ENCODE results near the gene RELA. TPM values are rescaled to one million over a fixed set of nuclear protein-coding genes. Genes with fewer than 3 reads are reported as not detected.

RELA gene
- total RNA-seq, 2 donors from 2014 or later = 58.7 to 68.3 TPM

DNA sequence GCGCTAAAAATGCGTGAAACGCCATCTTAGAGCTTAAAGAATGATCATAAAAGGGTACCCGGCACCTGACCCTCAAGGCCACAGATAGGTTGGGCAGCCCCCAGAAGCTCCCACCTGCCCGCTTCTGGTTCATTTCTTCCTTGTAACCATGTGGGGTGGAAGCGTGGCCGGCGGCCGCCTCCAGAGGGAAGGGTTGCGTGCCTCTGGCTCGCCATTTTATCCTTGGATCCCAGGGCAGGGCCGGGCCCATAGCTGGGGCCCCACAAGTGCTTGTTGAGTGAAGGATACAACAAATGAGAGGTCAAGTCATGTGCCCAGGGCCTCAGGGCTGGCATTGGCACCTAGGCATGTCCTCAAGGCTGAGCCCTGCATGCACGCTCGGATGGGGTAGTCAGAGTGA is 41.3 kb downstream of the RELA start:
- no peaks in the 10 kb centered on the region for H3K27me3 ChIP-seq
- no peak overlapping the region for H3K4me3 ChIP-seq
- no peak overlapping the region for H3K9ac ChIP-seq (ENCODE audit: low read depth in 2 of 2, low read length in 2 of 2)
- peaks cover 12% of the 10 kb centered on the region for H3K4me1 ChIP-seq
- intact Hi-C loops (cut with DNase I) = loop anchor here (10.0 kb wide), 1 partner anchor 83 kb away; no protein-coding TSS in a partner anchor
- no peak overlapping the region for H3K27ac ChIP-seq
- peaks cover 14% of the 10 kb centered on the region for H3K36me3 ChIP-seq
- no peaks in the 10 kb centered on the region for H3K9me3 ChIP-seq
- no peak for DNase-seq
- TF ChIP-seq, protein P1, sequence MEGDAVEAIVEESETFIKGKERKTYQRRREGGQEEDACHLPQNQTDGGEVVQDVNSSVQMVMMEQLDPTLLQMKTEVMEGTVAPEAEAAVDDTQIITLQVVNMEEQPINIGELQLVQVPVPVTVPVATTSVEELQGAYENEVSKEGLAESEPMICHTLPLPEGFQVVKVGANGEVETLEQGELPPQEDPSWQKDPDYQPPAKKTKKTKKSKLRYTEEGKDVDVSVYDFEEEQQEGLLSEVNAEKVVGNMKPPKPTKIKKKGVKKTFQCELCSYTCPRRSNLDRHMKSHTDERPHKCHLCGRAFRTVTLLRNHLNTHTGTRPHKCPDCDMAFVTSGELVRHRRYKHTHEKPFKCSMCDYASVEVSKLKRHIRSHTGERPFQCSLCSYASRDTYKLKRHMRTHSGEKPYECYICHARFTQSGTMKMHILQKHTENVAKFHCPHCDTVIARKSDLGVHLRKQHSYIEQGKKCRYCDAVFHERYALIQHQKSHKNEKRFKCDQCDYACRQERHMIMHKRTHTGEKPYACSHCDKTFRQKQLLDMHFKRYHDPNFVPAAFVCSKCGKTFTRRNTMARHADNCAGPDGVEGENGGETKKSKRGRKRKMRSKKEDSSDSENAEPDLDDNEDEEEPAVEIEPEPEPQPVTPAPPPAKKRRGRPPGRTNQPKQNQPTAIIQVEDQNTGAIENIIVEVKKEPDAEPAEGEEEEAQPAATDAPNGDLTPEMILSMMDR (IDR thresholded peaks at IDR 0.05) = no peak

DNA sequence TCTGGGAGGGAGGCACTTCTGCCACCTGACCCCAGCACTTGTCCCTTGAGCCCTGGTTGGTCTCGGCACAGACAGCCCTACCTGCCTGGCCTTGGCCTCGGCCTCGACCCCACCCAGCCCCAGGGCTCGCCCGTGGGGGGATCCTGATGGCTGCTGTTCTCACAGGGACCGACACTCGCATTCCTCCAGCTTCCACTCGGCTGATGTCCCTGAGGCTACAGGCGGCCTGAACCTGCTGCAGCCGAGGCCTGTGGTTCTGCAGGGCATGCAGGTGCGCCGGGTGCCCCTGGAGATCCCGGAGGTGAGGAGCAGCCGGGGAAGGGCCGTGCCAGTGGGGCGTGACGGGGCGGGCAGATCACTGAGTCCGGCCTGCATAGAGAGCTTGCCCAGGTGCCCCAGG is 42.0 kb downstream of the RELA start:
- no peak overlapping the region for H3K4me3 ChIP-seq
- TF ChIP-seq, protein P1 (IDR thresholded peaks at IDR 0.05) = no peak
- no peaks in the 10 kb centered on the region for H3K27me3 ChIP-seq
- no peak overlapping the region for H3K9ac ChIP-seq (ENCODE audit: low read depth in 2 of 2, low read length in 2 of 2)
- no peaks in the 10 kb centered on the region for H3K9me3 ChIP-seq
- H3K27ac ChIP-seq = no peak overlapping the region
- no peak for DNase-seq
- H3K4me1 ChIP-seq = peaks cover 12% of the 10 kb centered on the region
- intact Hi-C loops (cut with DNase I) = loop anchor here (10.0 kb wide), 1 partner anchor 84 kb away; no protein-coding TSS in a partner anchor
- H3K36me3 ChIP-seq = peaks cover 14% of the 10 kb centered on the region

DNA sequence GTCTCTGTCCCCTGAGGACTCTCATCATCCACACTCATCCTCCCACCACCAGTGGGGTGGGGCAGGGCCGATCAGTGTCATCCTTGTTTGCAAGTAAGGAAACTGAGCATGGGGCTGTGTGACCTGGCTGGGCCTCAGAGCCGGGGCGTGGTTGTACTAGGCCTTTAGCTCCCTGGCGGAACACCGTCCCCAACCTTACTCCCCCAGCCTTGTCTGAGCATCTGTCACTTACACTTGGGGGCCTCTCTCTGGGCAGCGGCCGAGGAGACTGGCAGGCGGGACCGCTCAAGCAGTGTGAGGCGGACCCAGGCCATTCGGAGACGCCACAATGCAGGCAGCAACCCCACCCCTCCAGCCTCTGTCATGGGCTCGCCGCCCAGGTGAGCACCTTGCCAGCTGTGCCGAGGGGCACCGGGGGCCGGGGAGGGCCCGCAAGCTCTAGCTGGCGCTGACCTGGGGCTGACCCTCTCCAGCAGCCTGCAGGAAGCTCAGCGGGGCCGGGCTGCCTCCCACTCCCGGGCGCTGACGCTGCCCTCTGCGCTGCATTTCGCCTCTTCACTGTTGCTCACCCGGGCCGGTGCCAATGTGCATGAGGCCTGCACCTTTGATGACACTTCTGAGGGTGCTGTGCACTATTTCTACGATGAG is 43.3 kb downstream of the RELA start:
- intact Hi-C loops (cut with DNase I) = no loop called here
- H3K9me3 ChIP-seq = no peaks in the 10 kb centered on the region
- TF ChIP-seq, protein P1 (IDR thresholded peaks at IDR 0.05) = no peak
- peaks cover 12% of the 10 kb centered on the region for H3K4me1 ChIP-seq
- H3K36me3 ChIP-seq = peaks cover 14% of the 10 kb centered on the region
- H3K4me3 ChIP-seq = no peak overlapping the region
- H3K27me3 ChIP-seq = no peaks in the 10 kb centered on the region
- DNase-seq = no peak
- no peak overlapping the region for H3K27ac ChIP-seq
- no peak overlapping the region for H3K9ac ChIP-seq (ENCODE audit: low read depth in 2 of 2, low read length in 2 of 2)

DNA sequence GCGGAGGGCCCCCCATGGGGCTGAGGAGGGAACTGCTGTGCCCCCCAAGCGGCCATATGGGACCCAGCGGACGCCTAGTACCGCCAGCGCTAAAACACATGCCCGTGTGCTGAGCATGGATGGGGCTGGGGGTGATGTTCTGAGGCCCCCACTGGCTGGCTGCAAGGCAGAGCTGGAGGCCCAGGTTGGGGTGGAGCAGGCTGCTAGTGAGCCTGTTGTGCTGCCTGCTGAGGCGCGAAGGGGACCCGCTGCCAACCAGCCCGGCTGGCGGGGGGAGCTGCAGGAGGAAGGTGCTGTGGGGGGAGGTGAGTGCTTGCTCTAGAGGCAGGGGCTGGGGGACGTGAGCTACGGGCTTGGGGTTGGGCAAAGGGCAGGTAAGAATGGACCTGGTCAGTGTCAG is 44.0 kb downstream of the RELA start:
- TF ChIP-seq, protein P1 (IDR thresholded peaks at IDR 0.05) = no peak
- H3K27me3 ChIP-seq = no peaks in the 10 kb centered on the region
- H3K9ac ChIP-seq (ENCODE audit: low read depth in 2 of 2, low read length in 2 of 2) = no peak overlapping the region
- intact Hi-C loops (cut with DNase I) = no loop called here
- H3K9me3 ChIP-seq = no peaks in the 10 kb centered on the region
- H3K27ac ChIP-seq = no peak overlapping the region
- peaks cover 12% of the 10 kb centered on the region for H3K4me1 ChIP-seq
- DNase-seq = no peak
- no peak overlapping the region for H3K4me3 ChIP-seq
- H3K36me3 ChIP-seq = peaks cover 14% of the 10 kb centered on the region

DNA sequence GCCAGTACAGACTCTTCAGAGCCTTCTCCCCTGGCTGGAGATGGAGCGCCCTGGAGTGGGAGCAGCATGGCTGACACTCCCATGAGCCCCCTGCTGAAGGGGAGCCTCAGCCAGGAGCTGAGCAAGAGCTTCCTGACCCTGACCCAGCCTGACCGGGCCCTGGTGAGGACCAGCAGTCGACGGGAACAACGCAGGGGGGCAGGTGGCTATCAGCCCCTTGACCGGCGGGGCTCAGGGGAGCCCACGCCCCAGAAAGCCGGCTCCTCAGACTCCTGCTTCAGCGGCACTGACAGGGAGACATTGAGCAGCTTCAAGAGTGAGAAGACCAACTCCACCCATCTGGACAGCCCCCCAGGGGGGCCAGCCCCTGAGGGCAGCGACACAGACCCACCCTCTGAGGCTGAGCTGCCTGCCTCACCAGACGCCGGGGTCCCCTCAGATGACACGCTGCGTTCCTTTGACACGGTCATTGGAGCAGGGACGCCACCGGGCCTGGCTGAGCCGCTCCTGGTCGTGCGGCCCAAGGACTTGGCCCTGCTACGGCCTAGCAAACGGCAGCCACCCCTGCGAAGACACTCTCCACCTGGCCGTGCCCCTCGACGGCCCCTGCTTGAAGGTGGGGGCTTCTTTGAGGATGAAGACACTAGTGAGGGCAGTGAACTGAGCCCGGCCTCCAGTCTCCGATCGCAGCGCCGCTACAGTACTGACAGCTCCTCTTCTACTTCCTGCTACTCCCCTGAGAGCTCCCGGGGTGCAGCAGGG is 44.5 kb downstream of the RELA start:
- Histone ChIP-seq H3K27ac (no peak overlapping the region), H3K4me1 (peaks cover 14% of the 10 kb centered on the region), H3K9ac (ENCODE audit: low read depth in 2 of 2, low read length in 2 of 2) (no peak overlapping the region), H3K4me3 (no peak overlapping the region), H3K9me3 (no peaks in the 10 kb centered on the region), H3K36me3 (peaks cover 14% of the 10 kb centered on the region), H3K27me3 (no peaks in the 10 kb centered on the region)
- DNase-seq = no peak
- intact Hi-C loops (cut with DNase I) = no loop called here
- TF ChIP-seq, protein P1 (IDR thresholded peaks at IDR 0.05) = no peak

All from colonic mucosa (tissue), 4 donors.